Measurements from ENCODE around the gene LRTM2.

GRCh38 chr12:1844661-1845409 is 24.5 kb downstream of the LRTM2 start:
- TF ChIP-seq CTCF (IDR thresholded peaks at IDR 0.05): no peak
- TF ChIP-seq POLR2AphosphoS5 (IDR thresholded peaks at IDR 0.05): no peak
- TF ChIP-seq POLR2A (IDR thresholded peaks at IDR 0.05): no peak
- TF ChIP-seq EP300 (IDR thresholded peaks at IDR 0.05): no peak
